ENCODE measurements around the gene SFPQ.
"Not testable (repeated sequence)": the region's sequence is repeated elsewhere in the genome, so short reads cannot be mapped to it uniquely, and the experiment has no call there.

SFPQ gene, protein sequence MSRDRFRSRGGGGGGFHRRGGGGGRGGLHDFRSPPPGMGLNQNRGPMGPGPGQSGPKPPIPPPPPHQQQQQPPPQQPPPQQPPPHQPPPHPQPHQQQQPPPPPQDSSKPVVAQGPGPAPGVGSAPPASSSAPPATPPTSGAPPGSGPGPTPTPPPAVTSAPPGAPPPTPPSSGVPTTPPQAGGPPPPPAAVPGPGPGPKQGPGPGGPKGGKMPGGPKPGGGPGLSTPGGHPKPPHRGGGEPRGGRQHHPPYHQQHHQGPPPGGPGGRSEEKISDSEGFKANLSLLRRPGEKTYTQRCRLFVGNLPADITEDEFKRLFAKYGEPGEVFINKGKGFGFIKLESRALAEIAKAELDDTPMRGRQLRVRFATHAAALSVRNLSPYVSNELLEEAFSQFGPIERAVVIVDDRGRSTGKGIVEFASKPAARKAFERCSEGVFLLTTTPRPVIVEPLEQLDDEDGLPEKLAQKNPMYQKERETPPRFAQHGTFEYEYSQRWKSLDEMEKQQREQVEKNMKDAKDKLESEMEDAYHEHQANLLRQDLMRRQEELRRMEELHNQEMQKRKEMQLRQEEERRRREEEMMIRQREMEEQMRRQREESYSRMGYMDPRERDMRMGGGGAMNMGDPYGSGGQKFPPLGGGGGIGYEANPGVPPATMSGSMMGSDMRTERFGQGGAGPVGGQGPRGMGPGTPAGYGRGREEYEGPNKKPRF

DNA sequence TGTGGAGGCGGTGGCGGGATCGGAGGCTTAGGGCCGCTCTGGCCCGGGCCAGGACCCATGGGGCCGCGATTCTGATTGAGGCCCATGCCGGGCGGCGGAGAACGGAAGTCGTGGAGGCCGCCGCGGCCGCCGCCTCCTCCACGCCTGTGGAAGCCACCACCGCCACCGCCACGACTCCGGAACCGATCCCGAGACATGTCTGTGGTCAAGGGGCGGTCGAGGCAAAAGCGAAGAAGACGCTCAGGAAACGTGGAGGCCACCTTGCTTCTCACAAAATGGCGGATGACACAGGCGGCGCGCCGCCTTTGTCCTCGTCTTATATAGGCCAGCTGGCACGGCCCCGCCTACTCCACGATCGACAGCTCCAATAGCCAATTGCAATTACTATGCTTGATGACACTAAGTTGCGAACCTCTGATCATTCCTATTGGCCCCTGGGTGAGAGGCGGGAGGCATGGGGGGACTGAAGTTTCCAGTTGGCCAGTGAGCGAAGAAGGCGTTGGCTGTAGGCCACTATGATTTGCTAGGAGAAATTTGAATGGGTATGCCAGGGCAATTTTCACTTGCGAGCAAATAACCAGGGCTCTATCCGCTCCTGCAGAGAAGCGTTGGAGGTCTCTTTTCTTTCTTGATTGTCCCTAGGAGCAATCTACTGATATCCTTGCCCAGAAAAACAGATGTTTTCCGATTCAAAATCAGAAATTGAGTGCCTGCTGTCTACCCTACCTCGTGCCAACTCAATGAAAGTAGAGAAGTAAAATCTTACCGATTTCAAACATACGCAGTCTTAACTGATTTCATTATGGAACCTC, at the start of gene SFPQ:
SFPQ (minus strand) TSS at position 293 of the 812 bp plus-strand sequence; CDS start at position 197, 96 bp downstream.
- peak; percentile 96 for DNase-seq

DNA sequence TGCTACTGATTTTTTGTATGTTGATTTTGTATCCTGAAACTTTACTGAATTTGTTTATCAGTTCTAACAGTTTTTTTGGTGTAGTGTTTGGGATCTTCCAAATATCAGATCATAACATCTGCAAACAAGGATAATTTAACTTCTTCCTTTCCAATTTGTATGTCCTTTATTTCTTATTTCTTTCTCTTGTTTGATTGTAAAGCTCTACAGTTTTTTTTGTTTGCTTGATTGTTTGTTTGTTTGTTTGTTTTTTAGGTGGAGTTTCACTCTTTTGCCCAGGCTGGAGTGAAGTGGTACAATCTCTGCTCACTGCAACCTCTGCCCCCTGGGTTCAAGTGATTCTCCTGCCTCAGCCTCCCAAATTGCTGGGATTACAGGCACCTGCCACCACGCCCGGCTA, 43.8 kb upstream of the SFPQ start:
- DNase-seq = not testable (repeated sequence)

DNA sequence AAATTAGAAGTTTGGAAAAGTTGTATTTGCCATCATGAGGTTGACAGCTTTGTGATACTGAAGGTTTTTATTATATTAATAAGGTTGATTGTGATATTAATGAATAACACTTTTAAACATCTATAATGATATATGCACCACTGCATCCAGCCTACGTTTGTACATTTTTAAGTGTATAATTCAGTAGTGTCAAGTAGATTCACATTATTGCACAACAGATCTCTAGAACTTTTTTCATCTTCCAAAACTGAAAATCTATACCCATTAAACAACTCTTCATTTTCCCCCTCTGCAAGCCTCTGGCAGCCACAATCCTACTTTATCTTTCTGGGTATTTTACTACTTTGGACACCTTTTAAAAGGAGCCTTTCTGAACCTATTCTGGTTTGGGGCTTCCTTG, 38.3 kb upstream of the SFPQ start:
- no peak for DNase-seq

- DNase-seq = no peak
Measured at GRCh38 chr1:35229587-35230360, 36.8 kb upstream of the SFPQ start.

DNA sequence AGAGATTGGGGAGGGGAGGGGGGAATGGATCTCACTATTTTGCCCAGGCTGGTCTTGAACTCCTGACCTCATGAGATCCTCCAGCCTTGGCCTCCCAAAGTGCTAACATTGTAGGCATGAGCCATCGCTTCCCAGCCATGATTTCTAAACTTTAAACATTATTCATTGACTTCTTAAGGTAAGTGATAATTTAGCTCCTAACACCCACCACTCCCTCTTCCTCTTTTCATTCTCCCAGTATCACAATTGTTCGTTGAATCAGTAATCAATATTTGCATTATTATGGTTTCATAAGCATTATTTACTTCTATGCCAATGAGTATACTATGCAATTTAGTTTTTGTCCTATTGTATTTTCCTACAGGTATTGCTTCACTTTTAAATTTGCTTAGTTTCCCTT, 33.6 kb upstream of the SFPQ start:
- no peak for DNase-seq

DNA sequence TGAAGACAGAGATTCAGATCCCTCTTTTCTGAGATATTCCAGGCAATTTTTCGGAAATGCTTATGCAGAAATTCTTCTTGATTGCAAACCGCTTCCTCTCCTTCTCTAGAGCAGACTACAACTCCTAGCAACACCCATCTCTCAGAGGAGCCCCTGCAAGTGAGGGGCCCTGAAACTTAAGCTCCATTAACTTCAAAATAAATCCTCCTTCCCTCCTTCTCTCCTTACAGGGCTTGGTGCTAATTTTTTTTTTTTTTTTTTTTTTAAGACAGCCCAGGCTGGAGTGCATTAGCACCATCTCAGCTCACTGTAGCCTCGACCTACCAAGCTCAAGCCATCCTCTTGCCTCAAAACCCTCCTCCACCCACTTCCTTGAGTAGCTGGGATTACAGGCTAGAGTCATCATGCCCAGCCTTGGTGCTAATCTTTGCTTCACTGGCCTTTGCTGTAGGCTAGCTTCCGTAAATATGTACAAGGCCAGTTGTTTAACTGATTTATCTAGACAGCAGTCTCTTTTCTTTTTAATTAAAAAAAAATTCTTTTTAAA, 30.2 kb upstream of the SFPQ start:
- no peak for DNase-seq

DNA sequence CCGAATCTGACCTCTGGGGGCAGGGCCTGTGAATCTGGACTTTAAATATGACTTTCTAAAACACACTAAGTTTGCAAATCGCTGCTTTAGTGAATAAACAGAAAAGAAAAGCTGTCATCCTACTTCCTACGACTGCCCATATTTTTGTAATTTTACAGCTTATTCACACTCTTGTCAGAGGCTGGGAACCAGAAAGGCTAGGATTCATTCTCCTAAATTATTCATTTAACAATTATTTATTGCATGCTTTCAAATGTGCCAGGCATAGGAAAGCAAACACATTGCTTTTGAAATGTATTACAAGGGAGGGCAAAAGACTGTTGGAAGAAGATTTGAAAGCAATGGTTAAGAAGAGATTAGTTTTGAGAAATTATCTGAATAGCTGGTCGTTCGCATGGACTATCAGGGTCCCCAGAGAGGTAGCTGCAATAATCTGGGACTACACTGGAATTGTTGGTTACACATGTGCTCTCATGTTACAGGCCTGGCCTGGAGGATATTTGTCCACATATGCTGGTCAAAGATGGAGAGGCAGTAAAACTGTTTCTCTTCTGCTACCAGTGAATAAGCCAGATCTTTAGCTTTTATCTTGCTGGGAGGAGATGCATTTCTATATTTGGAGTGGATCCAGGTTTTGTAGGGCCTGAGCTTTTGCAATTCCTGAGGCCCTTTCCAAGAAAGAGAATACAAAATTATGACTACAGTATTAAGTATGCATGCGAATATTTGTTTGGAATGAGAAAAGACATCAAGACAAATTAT, 29.6 kb upstream of the SFPQ start:
- DNase-seq = no peak

DNA sequence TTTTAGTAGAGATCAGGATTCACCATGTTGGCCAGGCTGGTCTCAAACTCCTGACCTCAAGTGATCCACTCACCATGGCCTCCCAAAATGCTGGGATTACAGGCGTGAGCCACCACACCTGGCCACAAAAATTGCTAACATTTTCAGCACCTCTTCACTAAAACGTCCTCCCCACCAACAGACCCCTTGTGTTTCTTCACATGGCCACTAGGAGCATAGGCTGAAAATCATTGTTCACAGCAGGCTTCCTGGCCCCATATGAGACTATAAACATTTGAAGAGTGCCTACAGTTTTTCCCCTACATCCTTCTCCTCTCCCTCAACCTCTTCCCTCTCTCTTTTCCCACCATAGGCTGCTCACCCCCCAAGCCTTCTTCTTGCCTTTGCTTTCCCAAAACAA, 28.0 kb upstream of the SFPQ start:
- DNase-seq = no peak

DNA sequence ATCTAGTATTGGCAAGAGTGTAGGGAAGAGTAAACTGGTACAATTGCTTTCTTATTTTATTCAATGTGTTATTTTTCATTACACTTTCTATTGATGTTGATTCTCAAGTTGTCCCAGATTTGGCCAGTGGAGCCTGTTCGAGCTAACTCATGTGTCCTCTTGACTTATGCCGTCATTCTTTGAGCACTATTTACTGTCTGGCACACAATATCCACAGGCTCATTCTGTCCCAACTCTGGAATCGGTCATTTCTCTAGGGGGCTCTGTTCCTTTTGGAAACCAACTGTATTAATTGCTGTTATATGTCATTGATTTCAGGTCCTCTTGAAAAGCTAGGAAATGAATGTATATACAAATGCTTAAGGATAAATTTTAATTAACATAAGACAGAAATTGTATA, 22.4 kb upstream of the SFPQ start:
- no peak for DNase-seq

DNA sequence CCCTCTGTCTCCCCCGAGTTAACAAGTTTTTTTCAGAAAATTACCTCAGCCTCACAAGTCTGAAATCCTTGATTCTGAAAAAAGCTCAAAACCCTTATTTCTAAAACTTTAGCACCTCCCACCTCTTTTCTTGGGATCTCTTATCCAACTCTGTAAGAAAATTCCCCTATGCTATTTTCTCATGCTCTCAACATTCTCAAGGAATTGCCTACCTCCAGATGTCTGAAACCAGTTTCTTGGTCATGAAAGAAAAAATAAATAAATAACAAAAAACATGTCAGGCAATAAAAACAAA, 18.1 kb upstream of the SFPQ start:
- DNase-seq = no peak

DNA sequence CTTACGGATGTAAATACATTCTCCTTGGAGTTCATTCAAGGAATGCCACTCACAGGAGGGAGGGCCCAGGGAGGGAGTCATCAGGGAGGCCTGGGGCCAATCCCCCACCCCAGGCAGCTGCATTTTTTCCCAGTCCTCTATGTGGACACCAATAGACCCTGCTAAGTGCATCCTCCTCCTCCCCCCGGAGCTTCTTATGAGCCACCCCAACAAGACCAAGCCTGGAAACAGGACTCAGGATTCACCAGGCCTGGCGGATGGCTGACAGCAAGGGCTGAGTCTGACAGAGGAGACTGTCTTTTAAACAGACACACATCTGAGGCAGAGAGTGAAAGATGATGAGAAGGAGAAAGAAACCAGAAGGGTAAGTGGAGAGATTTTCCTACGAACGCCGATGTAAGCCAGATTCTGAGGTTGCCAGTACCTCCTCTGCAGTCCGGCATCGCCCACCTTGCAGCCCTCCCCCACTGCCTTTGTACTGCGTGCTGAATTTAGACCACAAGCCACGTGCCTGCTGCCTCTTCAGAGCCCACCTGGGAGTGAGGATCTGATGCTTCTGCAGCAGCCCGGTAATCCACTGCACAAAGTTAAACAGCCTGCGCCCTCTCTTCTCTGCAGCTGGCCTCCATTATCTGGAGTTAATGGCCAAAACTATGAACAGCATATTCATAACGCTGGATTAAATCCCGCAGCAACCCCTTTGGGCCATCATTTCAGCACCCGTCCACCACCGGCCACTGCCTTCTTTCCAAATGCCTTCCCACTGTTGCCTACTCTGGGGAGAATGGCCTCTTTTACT, 17.6 kb upstream of the SFPQ start:
- no peak for DNase-seq

DNA sequence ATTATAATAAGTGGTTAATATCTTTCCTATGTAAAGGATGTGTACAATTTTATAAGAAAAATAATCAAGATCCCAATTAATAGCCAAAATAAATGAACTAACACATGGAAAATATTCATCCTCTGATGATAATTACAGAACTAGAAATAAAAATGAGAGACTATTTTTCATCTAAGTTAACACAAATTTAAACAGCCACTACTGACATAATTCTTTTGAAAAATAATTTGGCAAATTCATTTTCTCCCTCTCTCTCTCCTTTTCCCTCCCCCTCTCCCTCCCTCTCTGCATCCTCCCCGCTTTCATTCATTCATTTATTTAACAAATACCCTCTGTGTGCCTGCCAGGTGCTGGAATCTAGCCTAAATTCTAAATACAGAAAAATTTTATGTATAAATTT, 10.3 kb upstream of the SFPQ start:
- DNase-seq = no peak

DNA sequence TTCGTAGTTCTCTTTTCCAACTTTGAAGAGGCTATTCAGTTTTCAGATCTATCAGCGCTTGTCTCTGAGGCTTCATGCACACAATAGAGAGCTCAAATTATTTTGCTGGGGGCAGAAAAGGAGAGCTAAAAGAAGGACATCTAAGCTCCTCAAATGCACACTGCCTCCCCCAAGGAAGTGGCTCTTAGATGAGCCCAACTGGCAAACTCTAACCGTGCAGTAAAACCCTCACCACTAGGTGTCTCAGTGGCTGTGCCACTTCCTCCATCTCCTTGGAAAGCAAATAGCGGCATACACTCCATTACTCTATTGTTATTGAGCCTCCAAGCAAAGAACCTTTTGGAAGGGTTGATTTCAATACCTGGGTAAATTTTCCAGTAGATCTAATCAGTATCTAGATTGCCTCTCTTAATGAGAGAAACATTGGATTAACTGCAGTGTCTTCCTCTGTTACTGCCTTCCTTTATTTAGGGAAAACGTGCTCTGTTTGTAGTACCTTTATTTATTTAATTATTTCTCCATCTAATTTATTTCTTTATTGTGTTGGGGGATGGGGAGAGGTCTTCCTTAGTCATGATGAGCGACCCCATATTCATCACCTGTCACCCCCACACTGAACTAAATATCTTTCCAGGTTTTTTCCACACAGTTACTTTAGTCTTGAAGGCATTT, 9.2 kb upstream of the SFPQ start:
- peak; percentile 55 for DNase-seq

GRCh38 chr1:35201631-35202030, 8.7 kb upstream of the SFPQ start:
- DNase-seq = no peak

DNA sequence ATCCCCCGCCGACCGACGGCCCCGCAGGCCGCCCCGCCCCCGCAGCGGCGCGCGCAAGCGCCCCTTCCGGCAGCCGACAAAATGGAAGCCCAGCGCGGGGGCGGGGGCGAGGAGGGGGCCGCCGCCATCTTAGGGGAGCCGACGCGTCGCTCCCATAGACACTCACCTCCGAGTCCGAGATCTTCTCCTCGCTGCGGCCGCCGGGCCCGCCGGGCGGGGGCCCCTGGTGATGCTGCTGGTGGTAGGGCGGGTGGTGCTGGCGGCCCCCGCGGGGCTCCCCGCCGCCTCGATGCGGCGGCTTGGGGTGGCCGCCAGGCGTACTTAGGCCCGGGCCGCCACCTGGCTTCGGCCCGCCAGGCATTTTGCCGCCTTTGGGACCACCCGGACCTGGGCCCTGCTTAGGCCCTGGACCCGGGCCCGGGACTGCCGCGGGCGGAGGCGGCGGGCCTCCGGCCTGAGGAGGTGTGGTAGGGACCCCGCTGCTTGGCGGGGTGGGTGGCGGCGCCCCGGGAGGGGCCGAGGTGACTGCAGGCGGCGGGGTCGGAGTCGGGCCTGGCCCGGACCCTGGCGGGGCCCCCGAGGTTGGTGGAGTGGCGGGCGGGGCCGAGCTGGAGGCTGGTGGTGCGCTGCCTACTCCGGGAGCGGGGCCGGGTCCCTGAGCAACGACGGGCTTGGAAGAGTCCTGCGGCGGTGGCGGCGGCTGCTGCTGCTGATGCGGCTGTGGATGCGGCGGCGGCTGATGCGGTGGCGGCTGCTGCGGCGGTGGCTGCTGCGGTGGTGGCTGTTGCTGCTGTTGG, 691 bp downstream of the SFPQ start:
- peak; percentile 79 for DNase-seq

- no peak for DNase-seq
Measured at GRCh38 chr1:35191429-35192055, 1.4 kb downstream of the SFPQ start.

DNA sequence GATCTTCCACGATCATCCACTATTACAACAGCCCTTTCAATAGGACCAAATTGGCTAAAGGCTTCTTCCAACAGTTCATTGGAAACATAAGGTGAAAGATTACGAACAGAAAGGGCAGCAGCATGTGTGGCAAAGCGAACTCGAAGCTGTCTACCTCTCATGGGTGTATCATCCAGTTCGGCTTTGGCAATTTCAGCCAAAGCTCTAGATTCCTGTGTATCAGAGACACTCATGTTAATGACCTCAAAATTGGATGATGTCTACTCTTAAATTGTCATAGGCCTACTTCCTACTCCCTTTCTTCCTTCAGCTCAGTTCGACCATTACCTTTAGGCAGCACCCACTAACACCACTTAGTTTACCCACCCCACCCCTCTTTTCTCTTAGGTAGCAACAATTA, 2.2 kb downstream of the SFPQ start:
- no peak for DNase-seq

- DNase-seq = no peak
Measured at GRCh38 chr1:35188578-35189392, 4.2 kb downstream of the SFPQ start.

All from NCI-H2171 (cell line).